ENCODE data around the gene CMTM8.

Gene CMTM8

DNA sequence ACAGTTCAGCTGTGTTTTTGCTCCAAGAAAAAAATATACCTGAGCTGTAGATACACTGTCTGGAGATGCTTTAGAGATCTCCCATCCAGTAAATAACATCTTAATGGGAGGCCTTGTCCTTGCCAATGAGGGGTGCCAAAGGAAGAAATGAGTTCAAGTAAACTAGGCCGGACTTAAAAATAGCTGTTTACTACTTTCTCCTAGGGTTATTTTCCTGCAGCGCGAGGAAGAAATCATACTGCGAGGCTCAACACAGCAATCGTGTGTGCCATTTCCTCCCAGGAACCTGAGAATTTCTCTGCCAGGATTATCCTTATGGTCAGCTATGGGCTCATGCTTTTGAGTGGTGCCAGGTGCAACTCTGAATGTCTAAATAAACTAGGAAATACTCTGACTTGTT lies 71.9 kb downstream of the CMTM8 start:
- no peak for DNase-seq

DNA sequence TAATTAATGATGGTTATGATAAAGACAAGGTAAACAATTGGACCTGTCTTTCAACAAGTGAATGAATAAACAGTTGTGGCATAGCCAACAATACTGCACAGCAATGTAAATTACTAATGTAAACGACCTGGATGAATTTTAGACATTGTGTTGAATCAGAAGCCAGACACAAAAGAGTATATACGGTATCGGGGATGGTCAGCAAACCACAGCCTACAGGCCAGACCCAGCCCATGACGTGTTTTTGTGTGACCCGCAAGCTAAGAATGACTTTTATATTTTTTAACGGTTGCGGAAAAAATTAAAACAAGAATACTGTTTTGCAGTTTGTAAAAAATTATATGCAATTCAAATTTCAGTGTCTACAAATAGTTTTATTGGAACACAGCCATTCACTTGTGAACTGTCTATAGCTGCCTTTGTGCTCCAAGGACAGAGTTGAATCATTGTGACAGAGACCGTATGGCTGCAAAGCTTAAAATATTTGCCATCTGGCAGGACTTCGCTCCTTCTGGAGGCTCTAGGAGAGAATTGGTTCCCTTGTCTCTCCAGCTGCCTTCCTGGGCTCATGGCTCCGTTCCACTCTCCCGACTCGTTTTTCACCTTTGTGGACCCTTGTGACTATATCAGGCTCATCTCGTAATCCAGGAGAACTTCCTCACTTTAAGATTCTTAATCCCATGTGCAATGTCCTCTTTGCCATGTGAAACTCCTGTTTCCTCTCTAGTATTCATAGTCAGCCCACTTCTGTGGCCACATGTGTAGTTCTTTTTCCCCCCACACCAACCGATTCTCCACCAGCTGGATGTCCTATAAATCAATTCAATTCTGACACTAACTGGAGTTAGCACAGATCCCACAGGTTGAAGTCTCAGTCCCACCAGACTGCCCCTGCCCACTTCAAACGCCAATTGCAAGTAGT lies 72.7 kb downstream of the CMTM8 start:
- peak; percentile 76 for DNase-seq

DNA sequence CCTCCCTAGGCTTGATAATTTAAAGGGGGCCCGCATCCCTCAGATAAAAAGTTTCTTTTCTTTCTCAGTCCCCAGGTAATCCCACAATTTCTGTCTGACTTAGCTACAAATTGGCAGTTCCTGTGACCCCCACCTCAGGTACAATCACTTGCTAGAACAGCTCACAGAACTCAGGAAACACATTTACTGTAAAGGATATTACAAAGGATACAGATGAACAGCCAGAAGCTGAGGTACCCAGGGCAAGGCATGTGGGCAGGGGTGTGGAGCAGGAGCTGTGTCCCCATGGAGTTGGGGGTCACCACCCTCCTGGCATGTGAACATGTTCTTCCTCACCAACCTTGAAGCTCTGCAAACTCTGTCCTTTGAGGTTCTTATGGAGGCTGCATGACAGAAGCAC lies 73.8 kb downstream of the CMTM8 start:
- DNase-seq = no peak

DNA sequence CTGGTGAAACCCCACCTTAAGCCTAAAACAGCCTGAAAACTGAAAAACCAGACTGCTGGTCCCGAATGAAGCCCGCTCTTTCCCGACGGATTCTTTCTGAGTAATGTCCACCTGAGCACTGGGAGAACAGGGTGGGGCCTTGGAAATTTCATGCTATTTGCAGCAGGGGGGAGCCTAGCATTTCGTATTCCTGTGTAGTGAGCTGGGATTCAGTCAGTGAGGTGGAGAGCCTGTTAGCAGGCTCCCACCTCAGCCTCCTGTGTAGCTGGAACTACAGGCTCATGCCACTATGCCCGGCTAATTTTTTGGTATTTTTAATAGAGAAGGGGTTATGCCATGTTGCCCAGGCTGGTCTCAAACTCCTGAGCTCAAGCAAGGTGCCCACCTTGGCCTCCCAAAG lies 74.7 kb downstream of the CMTM8 start:
- no peak for DNase-seq

DNA sequence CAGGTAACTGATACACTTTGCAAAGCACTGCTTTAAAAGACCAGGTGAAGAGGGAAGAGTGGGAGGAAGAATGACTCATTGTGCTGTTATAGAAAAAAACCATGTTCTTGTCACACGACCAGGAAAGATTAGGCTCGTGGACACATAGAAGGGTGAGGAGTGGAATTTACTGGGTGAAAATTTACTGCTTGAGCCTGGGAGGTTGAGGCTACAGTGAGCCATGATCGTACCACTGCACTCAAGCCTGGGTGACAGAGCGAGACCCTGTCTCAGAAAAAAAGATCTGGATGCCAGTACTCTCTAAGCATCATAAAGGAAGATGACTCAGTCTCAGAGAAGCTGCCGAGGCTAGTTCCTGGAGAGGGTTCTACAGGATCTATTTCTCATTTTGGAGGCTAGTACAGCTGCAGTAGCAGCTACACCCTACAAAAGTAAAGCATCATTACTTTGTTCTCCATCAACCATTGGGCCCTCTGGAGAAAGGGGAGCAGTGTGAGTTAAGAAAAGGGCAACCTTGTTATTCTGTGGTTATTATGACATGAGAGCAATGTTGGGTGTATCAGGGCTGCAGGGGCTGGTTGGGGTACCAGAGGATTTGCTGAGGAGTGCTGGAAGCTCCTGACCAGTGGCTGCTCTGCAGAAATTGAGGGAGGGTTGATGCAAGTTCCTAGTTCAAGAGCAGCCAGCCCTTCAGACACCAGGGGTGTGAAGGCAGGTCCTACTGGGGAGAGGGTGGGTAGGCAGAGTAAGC lies 75.4 kb downstream of the CMTM8 start:
- DNase-seq = no peak

DNA sequence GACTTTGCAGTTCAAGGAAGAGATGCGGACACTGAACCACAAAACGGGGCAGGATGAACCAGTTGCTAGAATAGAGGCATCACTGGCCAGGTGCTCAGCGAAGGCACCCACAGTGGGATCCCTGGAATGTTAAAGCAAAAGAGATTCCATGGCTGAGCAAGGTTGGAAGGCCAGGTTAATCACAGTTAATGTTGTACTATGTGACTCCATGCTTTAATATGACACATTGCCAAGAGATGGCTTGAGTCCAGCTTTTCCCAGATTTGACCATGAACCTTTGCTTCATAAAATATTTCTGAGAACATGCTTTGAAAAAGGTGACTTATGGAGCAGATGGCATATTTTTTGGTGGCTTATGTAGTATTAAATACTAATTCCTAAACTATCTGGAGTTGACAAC lies 77.0 kb downstream of the CMTM8 start:
- DNase-seq = no peak

- DNase-seq = no peak
These were observed 77.8 kb downstream of the CMTM8 start for GRCh38 chr3:32316319-32316718.

DNA sequence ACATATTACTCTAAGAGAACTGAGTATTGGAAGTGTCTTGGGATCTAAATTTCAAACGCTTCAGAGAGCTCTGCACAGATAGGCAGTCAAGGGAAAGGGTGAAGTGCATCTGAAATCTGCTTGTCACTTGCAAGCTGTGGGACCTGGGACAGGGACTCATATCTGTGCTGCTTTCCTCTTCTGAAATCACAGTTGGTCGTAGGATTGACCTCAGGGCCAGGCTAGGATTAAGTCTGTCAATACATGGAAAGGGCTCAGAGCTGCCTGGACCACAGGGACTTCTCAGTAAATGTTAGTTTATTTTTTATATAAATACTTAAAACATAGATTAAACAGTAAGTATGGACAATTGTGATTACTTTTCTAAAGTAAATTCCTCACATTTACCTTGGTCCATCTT lies 78.5 kb downstream of the CMTM8 start:
- no peak for DNase-seq

GRCh38 chr3:32319607-32320006 lies 81.1 kb downstream of the CMTM8 start:
- DNase-seq = no peak

DNA sequence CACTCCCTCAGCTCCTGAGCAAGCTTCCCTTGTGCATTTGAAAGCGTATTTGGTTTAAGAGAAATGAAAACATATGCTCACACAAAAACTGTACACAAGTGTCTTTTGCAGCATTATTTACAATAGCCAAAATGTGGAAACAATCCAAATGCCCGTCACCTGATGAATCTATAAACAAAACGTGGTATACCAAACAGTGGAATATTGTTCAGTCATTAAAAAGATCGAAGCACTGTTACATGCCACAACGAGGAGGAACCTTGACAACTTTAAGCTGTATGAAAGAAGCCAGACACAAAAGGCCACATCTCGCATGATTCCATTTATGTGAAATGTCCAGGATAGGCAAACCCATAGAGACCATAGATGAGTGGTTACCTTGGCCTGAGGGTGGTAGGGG lies 81.6 kb downstream of the CMTM8 start:
- DNase-seq = no peak

DNA sequence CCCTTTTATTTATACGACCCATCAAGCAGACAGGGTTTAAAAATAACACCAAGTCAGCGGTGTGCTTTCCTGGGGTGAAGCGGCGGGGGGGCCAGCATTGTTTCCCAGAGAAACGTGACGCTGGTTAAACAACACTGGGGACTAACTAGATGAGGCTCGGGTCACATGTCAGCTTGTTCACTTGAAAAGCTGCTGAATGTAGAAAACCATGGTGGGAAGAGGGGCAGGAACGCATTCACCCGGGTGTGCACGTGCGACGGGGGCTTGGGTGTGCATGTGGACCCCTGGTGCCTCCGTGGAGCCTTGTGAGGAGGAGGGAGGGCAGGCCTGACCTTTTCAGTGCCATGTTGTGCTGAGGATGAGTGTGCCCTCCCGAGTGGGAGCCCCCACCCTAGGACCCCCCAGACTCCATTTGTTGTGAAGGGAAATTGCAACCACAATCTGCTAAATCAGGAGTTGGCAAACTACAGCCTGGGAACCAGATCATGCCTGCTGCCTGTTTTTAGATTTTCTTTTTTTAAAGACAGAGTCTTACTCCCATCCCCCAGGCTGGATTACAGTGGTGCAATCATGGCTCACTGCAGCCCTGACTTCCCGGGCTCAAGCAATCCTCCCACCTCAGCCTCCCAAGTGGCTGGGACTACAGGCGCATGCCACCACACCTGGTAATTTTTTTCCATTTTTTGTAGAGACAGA lies 82.8 kb downstream of the CMTM8 start:
- no peak for DNase-seq

- DNase-seq = no peak
These were observed 83.8 kb downstream of the CMTM8 start for GRCh38 chr3:32322311-32322710.

DNA sequence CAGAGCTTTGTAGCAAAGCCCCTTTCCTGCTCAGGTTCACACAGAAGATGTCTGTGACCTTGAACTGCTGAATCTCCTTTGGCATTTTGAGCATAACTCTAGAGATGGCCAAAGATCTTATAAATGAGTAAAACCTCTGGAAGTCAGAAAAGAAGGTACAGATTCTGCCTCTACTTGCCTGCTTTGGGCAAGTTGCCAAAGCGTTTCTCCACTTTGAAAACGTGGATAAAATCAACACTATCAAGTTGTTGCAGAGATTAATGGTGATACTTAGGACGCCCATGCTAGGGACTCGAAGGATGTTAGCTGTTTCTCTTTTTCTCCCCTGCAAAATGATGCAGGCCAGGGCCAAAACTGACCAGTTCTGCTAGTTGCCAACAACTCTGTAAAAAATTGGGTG lies 85.1 kb downstream of the CMTM8 start:
- no peak for DNase-seq

DNA sequence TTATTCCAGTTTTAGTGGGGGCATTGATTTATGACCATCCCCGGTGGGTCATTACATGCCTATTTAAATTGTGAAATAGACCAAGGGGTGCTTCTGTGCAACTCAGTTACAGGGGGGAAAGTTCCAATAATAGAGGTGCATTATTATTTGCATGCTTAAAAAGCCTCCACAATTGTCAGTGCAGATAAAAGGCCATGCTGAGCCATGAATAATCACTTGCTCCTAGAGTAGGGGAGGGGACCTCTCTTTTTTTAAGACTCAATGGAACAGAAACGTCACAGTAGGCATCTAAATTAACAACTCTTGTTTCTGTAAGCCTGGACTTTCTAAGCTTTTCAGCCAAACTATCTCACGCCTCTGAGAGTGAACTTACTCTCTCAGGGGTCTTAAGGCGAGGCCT lies 86.7 kb downstream of the CMTM8 start:
- DNase-seq = no peak

- DNase-seq = no peak
These were observed 87.4 kb downstream of the CMTM8 start for GRCh38 chr3:32325927-32326326.

- no peak for DNase-seq
These were observed 88.3 kb downstream of the CMTM8 start for GRCh38 chr3:32326795-32327194.

DNA sequence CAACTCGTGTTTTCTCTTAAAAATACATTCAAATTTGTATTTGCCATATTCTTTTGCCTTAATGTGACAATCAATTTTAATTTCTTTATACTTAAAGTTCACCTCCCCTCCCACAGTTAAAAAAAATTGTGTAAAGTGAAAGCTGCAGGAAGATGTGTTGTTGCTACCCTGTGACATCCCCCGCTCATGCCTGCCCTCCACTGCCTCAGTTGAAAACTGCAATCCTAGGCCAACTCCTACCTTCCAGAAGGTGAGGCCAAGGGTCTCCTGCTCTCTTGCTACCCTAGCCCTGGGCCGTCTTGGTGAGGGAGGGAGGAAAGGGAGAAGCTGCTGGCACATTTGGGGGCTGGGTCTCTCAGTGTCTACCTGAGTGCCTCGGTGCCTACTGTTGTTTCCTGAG lies 96.2 kb downstream of the CMTM8 start:
- DNase-seq = no peak

DNA sequence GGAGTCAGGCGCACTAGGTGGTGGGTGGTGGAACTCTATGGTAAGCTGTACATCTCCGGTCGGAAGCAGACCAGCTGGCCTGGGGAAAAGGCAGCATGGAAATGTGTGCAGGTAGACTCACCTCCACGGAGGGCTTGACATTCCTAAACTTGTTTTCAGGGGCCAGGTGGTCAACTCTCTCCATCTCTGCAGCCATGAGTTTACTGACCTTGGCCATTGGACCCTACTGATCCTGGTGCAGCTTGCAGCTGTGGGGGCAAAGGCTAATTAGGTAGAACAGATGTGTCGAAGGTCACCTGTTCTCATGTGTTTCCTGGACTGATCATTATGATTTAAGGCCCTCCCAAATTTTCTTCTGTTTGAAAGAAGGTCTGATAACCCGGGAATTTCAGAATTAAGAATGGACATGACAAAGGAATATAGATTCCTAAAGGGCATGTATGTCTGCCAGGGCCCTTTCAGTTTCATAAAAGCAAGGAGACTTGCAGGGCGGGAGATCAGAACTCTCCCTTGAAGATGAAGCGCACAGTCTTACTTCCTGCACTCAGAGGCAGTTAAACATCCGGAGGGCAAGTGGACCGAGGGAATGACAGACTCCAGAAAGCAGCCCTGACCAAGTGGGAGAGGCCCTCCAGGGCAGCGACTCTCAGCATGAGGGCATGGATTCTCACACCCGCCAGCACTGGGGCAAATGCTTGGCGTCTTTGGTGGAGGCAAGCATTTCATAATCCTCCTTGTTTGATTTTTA lies 97.1 kb downstream of the CMTM8 start:
- DNase-seq = no peak

- no peak for DNase-seq
These were observed 97.6 kb downstream of the CMTM8 start for GRCh38 chr3:32336113-32336498.

DNA sequence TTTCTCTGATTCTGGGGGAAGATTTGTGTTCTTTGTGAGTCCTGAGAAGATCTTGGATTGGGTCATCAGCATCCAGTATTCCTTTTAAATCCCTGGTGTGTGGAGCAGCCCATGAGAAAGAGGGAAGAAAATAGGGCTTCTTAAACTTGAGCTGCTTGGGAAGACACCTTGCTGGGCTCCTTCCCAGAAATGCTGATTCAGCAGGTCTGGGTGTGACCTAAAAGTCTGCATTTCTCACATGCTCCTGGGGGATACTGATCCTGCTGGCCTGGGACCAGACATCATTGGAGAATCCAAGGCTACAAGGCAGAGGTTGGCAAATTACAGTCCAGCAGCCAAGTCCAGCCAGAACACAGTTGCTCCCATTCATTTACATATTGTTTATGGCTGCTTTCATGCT lies 99.0 kb downstream of the CMTM8 start:
- no peak for DNase-seq

- peak; percentile 42 for DNase-seq
These were observed 101.6 kb downstream of the CMTM8 start for GRCh38 chr3:32340039-32340438.

GRCh38 chr3:32340611-32341365 lies 102.3 kb downstream of the CMTM8 start:
- no peak for DNase-seq
